ENCODE measurements around the gene IFNG-AS1.

The IFNG-AS1 gene

GRCh38 chr12:68034567-68034966, 45.3 kb downstream of the IFNG-AS1 start:
- H3K27me3 Mint-ChIP-seq = no peaks in the 10 kb centered on the region
- DNase-seq (no peak), ATAC-seq (replicated peaks) (no peak)
- H3K9me3 Mint-ChIP-seq = peaks cover 0 to 7% of the 10 kb centered on the region in 2 donors
- peaks cover 9 to 36% of the 10 kb centered on the region in 2 donors for H3K4me1 Mint-ChIP-seq
- peak overlapping the region; percentile 42 for H3K27ac Mint-ChIP-seq
- no peak overlapping the region for H3K4me3 Mint-ChIP-seq
- peaks cover 0 to 13% of the 10 kb centered on the region in 2 donors for H3K36me3 Mint-ChIP-seq

GRCh38 chr12:68036642-68037041, 47.4 kb downstream of the IFNG-AS1 start:
- peaks cover 14 to 43% of the 10 kb centered on the region in 2 donors for H3K4me1 Mint-ChIP-seq
- H3K36me3 Mint-ChIP-seq = peaks cover 0 to 8% of the 10 kb centered on the region in 2 donors
- DNase-seq (no peak), ATAC-seq (replicated peaks) (no peak)
- no peak overlapping the region for H3K4me3 Mint-ChIP-seq
- H3K27ac Mint-ChIP-seq = no peak overlapping the region
- peaks cover 0 to 6% of the 10 kb centered on the region in 2 donors for H3K9me3 Mint-ChIP-seq
- no peaks in the 10 kb centered on the region for H3K27me3 Mint-ChIP-seq

GRCh38 chr12:68037616-68038255, 48.5 kb downstream of the IFNG-AS1 start:
- DNase-seq (no peak), ATAC-seq (replicated peaks) (peak in 1 of 2 donors; percentile 17)
- Mint-ChIP-seq H3K27ac (peak overlapping the region; percentile 6), H3K4me3 (no peak overlapping the region), H3K27me3 (no peaks in the 10 kb centered on the region), H3K9me3 (peaks cover 0 to 6% of the 10 kb centered on the region in 2 donors), H3K36me3 (peaks cover 0 to 8% of the 10 kb centered on the region in 2 donors), H3K4me1 (peaks cover 19 to 46% of the 10 kb centered on the region in 2 donors)

GRCh38 chr12:68038650-68039049, 49.4 kb downstream of the IFNG-AS1 start:
- ATAC-seq (replicated peaks) (no peak), DNase-seq (no peak)
- peaks cover 0 to 6% of the 10 kb centered on the region in 2 donors for H3K9me3 Mint-ChIP-seq
- H3K27ac Mint-ChIP-seq = no peak overlapping the region
- no peaks in the 10 kb centered on the region for H3K27me3 Mint-ChIP-seq
- H3K4me3 Mint-ChIP-seq = no peak overlapping the region
- peaks cover 20 to 46% of the 10 kb centered on the region in 2 donors for H3K4me1 Mint-ChIP-seq
- H3K36me3 Mint-ChIP-seq = peaks cover 0 to 8% of the 10 kb centered on the region in 2 donors

- H3K27me3 Mint-ChIP-seq = no peaks in the 10 kb centered on the region
Measured at GRCh38 chr12:68040450-68041075, 51.3 kb downstream of the IFNG-AS1 start.

GRCh38 chr12:68042212-68042699, 53.0 kb downstream of the IFNG-AS1 start:
- Mint-ChIP-seq H3K4me3 (peak overlapping the region in 1 of 2 donors; percentile 2), H3K27ac (peak overlapping the region; percentile 68), H3K4me1 (peaks cover 17 to 36% of the 10 kb centered on the region in 2 donors), H3K27me3 (no peaks in the 10 kb centered on the region), H3K36me3 (no peaks in the 10 kb centered on the region), H3K9me3 (peaks cover 2 to 3% of the 10 kb centered on the region in 2 donors)
- peak; percentile 45 for DNase-seq
- peak; percentile 90 to 91 for ATAC-seq (replicated peaks)

More at GRCh38 chr12:68040450-68041075, 51.3 kb downstream of the IFNG-AS1 start:
- Mint-ChIP-seq H3K9me3 (peaks cover 0 to 5% of the 10 kb centered on the region in 2 donors), H3K27ac (no peak overlapping the region), H3K4me3 (no peak overlapping the region), H3K4me1 (peaks cover 15 to 37% of the 10 kb centered on the region in 2 donors), H3K36me3 (peaks cover 0 to 3% of the 10 kb centered on the region in 2 donors)
- DNase-seq (peak; percentile 58), ATAC-seq (replicated peaks) (peak; percentile 64 to 70)

- Mint-ChIP-seq H3K4me1 (peaks cover 17 to 28% of the 10 kb centered on the region in 2 donors), H3K4me3 (no peak overlapping the region), H3K9me3 (peaks cover 2 to 3% of the 10 kb centered on the region in 2 donors), H3K27me3 (no peaks in the 10 kb centered on the region), H3K36me3 (no peaks in the 10 kb centered on the region), H3K27ac (no peak overlapping the region)
- ATAC-seq (replicated peaks) (no peak), DNase-seq (no peak)
Measured at GRCh38 chr12:68043435-68043834, 54.2 kb downstream of the IFNG-AS1 start.

GRCh38 chr12:68048648-68049297, 59.5 kb downstream of the IFNG-AS1 start:
- no peaks in the 10 kb centered on the region for H3K36me3 Mint-ChIP-seq
- H3K27ac Mint-ChIP-seq = no peak overlapping the region
- peaks cover 2 to 6% of the 10 kb centered on the region in 2 donors for H3K4me1 Mint-ChIP-seq

GRCh38 chr12:68056300-68056699, 67.1 kb downstream of the IFNG-AS1 start:
- ATAC-seq (replicated peaks) = peak; percentile 53 to 57
- Mint-ChIP-seq H3K36me3 (peaks cover 19 to 41% of the 10 kb centered on the region in 2 donors), H3K4me3 (no peak overlapping the region), H3K9me3 (peaks cover 13 to 22% of the 10 kb centered on the region in 2 donors), H3K4me1 (peaks cover 4 to 13% of the 10 kb centered on the region in 2 donors), H3K27me3 (no peaks in the 10 kb centered on the region), H3K27ac (no peak overlapping the region)
- DNase-seq = no peak

More at GRCh38 chr12:68048648-68049297, 59.5 kb downstream of the IFNG-AS1 start:
- Mint-ChIP-seq H3K27me3 (no peaks in the 10 kb centered on the region), H3K9me3 (peaks cover 2 to 3% of the 10 kb centered on the region in 2 donors), H3K4me3 (no peak overlapping the region)
- ATAC-seq (replicated peaks) = no peak
- DNase-seq = no peak

GRCh38 chr12:68063900-68064590, 74.8 kb downstream of the IFNG-AS1 start:
- Mint-ChIP-seq H3K4me1 (peaks cover 15 to 42% of the 10 kb centered on the region in 2 donors), H3K4me3 (no peak overlapping the region), H3K27me3 (no peaks in the 10 kb centered on the region), H3K36me3 (peaks cover 37 to 59% of the 10 kb centered on the region in 2 donors), H3K27ac (no peak overlapping the region), H3K9me3 (peaks cover 15 to 25% of the 10 kb centered on the region in 2 donors)
- ATAC-seq (replicated peaks) = no peak
- no peak for DNase-seq

- peaks cover 15 to 21% of the 10 kb centered on the region in 2 donors for H3K9me3 Mint-ChIP-seq
- ATAC-seq (replicated peaks) (no peak), DNase-seq (no peak)
- peaks cover 18 to 51% of the 10 kb centered on the region in 2 donors for H3K4me1 Mint-ChIP-seq
- no peaks in the 10 kb centered on the region for H3K27me3 Mint-ChIP-seq
- H3K4me3 Mint-ChIP-seq = no peak overlapping the region
- H3K36me3 Mint-ChIP-seq = peaks cover 32 to 53% of the 10 kb centered on the region in 2 donors
- H3K27ac Mint-ChIP-seq = no peak overlapping the region
Measured at GRCh38 chr12:68065163-68065562, 75.9 kb downstream of the IFNG-AS1 start.

GRCh38 chr12:68065687-68066086, 76.4 kb downstream of the IFNG-AS1 start:
- peaks cover 15 to 21% of the 10 kb centered on the region in 2 donors for H3K9me3 Mint-ChIP-seq
- ATAC-seq (replicated peaks) (peak; percentile 33 to 57), DNase-seq (no peak)
- no peaks in the 10 kb centered on the region for H3K27me3 Mint-ChIP-seq
- no peak overlapping the region for H3K4me3 Mint-ChIP-seq
- peaks cover 32 to 52% of the 10 kb centered on the region in 2 donors for H3K36me3 Mint-ChIP-seq
- peaks cover 18 to 57% of the 10 kb centered on the region in 2 donors for H3K4me1 Mint-ChIP-seq
- no peak overlapping the region for H3K27ac Mint-ChIP-seq

- no peak for DNase-seq
- Mint-ChIP-seq H3K9me3 (peaks cover 5 to 11% of the 10 kb centered on the region in 2 donors), H3K4me1 (peaks cover 18 to 57% of the 10 kb centered on the region in 2 donors), H3K4me3 (no peak overlapping the region), H3K27me3 (no peaks in the 10 kb centered on the region), H3K36me3 (peaks cover 21 to 33% of the 10 kb centered on the region in 2 donors), H3K27ac (peak overlapping the region; percentile 48)
- ATAC-seq (replicated peaks) = no peak
Measured at GRCh38 chr12:68067762-68068376, 78.6 kb downstream of the IFNG-AS1 start.

Data from stimulated activated naive B cell treated with anti-CD40 and anti-IgM and Interleukin-4, amounts not matched to agents 10 μg/mL and 1 μg/mL and 100 μg/mL, for 72 hours (primary cell).